ENCODE data around the gene RXRB.

Gene RXRB

DNA sequence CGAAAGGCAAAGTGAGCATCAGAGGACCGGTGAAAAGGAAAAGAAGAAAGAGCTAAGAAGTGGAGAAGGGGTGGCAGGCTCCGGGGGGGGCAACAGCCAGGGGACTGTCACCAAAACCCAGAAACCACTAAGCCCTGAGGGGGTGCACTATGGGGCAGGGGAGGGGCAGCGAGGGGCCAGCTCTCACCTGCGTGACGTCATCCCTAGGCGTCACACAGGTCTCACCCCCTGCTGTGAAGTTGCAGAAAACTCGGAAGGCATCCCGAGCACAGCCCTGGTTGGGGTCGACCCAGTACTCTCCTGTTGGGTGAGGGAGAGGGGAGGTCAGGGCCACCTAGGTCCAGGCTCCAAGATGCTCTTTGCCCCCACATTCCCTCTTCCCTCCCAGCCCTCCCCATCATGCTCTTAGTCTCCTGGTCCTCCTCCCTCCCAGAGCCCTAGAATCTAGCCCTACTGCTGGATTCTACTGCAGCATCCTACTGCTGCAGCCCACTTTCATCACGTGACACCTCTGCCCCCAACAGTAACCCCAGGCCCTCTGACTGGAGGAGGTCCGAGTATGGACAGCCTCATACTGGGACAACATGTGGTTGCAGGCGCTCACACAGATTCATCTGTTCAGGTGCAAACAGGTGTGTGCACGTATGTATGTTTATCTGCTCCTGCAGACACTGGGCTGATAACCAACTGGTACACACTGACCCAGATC lies 35.6 kb downstream of the RXRB start:
- TF ChIP-seq, protein P1, sequence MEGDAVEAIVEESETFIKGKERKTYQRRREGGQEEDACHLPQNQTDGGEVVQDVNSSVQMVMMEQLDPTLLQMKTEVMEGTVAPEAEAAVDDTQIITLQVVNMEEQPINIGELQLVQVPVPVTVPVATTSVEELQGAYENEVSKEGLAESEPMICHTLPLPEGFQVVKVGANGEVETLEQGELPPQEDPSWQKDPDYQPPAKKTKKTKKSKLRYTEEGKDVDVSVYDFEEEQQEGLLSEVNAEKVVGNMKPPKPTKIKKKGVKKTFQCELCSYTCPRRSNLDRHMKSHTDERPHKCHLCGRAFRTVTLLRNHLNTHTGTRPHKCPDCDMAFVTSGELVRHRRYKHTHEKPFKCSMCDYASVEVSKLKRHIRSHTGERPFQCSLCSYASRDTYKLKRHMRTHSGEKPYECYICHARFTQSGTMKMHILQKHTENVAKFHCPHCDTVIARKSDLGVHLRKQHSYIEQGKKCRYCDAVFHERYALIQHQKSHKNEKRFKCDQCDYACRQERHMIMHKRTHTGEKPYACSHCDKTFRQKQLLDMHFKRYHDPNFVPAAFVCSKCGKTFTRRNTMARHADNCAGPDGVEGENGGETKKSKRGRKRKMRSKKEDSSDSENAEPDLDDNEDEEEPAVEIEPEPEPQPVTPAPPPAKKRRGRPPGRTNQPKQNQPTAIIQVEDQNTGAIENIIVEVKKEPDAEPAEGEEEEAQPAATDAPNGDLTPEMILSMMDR (IDR thresholded peaks at IDR 0.05), result no peak

DNA sequence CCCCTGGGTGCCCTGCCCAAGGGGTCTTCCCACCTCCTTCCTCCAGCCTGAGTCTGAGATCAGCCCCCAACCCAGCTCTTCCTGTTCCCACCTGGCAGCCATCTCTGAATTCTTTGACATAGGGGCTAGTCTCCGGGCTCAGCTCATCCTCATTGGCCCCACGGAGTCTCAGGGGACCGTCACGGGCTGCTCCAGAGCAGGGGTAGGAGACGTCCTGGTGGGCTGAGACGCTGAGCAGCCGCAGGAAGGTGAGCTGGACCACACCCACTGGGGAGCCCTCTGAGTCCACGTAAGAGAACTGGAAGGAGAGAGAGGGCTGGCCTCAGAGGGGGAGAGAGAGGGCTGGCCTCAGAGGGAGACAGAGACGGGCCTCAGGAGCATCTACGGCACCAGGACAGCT lies 36.3 kb downstream of the RXRB start:
- TF ChIP-seq, protein P1 (IDR thresholded peaks at IDR 0.05), result no peak

DNA sequence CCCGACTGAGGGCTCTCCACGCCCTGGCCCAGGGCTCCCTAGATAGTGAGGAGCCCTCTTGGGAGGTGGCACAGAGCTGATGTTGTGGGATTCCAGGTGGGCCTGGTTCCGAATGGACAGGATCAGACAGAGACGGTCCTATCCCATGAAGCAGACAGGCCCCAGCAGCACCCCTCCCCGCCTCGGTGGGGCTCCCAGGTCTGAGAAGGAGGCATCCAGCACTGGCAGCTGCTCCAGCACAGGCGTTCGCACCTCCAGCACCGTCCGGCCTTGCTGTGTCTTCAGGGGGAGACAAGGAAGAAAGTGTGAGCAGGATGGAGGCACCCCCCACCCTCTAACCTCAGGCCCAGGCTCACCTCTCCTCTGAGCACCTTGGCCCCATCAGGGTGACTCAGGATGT lies 36.9 kb downstream of the RXRB start:
- TF ChIP-seq, protein P1 (IDR thresholded peaks at IDR 0.05), result no peak

DNA sequence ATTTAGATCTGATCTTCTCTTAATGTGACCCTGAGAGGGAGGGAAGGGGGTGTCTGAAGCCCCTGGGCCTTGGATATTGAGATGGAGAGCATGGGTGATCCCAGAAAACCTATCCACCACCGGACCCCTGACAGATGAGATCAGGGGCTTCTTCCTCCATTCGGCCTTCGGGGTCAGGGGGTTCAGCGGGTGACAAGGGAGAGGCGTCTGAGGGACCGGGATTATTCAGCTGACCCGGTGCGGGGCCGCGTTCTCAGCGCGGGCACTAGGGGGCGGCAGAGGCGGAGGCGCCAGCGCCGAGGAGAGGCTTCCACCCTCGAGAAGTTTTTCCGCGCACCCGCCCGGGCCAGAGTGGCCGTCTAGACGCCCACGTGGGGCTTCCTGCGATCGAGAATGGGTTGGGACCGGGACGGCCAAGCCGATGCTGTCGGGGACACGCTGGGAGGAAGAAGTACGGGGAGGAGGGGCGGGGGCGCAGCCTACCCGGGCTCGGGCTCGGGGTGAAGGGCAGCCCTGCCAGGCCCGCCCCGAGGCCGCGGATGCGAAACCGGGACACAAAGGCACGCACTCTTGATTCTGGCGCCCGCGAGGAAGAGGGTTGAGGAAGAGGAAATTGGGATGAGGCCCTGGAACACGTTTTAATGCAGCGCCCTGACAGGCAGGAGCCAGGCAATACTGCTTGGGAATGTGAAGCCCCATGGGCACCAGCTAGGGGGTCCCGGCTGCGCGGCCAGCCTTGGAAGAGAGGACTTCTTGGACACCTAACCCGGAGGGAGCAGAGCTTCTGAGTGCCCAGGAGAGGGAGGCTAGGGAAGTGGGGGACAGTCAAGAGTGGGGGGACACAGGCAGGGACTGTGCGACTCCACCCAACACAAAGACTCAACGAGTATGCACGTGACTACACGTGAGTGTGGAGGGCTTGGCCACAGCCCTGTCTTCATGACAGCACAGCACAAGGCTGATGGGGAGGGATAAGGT lies 38.8 kb downstream of the RXRB start:
- TF ChIP-seq, protein P1 (IDR thresholded peaks at IDR 0.05), result peak; percentile 90

DNA sequence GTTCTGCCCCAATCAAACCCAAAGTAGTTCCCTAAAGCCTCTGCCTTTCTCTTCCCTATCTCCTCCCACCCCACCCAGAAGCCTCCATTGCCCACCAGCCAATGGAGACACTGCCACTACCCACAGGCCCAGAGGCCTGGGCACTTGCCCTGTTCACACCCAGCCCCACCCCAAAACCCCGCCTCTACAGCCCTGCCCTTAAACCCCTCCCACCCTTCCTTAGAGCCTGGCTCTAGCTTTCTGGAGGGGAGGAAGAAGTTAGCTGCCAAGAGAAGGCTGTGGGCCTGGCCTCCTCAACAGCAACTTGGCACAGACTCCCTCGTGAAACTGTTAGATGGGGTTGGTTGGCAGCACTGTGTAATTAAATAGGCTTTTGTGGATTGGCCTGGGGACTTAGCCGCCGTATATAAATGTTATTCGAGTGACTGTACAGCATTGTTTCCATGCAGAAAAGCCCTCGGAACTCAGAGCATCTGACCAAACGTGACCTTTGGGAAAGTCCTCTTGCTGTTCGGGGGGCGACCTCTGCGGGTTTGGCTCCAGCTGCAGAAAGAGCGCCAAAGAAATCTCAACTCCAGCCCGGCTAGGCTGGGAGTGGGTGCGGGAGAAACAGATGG lies 39.6 kb downstream of the RXRB start:
- TF ChIP-seq, protein P1 (IDR thresholded peaks at IDR 0.05), result no peak

DNA sequence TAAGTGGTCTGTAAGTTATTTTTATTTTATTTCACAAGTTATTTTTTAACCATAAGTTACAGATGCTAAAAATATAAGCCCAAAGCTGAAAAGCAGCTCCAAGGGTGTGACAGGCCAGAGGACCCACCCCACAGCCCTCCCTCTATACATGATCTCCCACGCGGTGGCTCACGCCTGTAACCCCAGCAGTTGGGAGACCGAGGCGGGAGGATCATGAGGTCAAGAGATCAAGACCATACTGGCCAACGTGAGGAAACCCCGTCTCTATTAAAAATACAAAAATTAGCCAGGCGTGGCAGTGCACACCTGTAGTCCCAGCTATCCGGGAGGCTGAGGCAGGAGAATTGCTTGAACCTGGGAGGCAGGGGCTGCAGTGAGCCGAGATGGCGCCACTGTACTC lies 40.4 kb downstream of the RXRB start:
- TF ChIP-seq, protein P1 (IDR thresholded peaks at IDR 0.05), result no peak

DNA sequence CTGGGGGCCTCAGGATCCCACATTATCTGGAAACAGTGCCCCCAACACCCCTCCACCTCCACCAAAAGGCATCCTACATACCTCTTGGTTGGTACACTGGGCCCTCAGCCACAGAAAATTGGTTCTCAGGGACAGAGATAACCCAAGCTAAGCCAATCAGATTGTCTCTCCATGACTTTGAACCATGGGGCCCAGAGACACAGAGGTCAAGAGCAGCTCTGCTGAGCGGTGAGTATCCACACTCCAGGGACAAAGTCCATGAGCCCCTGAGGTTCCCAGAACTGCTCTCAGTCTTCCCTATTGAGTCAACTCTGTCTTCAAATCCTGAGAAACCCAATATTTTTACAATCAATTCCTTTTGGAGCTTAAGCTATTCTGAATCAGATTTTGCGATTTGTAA lies 43.5 kb downstream of the RXRB start:
- TF ChIP-seq, protein P1 (IDR thresholded peaks at IDR 0.05), result no peak
